Stimulated activated CD8-positive, alpha-beta memory T cell treated with anti-CD3 and anti-CD28 coated beads, Interleukin-4, amount 100 ng/mL, for 24 hours (primary cell): Measurements from ENCODE around the gene ARHGAP24.

ENCODE experiments used
- DNase-seq: peaks from one replicate; pipeline ENCODE4 v3.0.0-alpha.2; 2020; ENCODE audit warnings: low read depth

The ARHGAP24 gene

DNA sequence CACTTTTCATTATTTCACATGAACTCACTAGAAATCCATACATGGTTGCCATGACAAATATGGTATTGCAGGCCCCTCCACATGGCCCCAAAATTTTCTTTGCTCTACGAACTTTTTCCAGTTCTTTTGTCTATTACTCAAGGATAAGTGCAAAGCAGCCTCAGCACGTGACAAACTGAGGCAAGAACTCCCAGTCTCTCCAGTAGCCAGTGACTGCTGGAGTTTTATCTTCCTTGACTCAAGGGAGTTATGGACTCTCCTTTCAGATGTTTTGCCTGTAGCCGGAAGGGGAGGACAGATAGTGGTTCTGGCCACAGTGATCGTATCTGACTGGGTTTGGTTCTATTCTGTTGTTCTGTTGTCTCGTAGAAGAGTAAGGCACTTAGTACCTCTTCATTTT is 105.5 kb downstream of the ARHGAP24 start:
- no peak for DNase-seq

DNA sequence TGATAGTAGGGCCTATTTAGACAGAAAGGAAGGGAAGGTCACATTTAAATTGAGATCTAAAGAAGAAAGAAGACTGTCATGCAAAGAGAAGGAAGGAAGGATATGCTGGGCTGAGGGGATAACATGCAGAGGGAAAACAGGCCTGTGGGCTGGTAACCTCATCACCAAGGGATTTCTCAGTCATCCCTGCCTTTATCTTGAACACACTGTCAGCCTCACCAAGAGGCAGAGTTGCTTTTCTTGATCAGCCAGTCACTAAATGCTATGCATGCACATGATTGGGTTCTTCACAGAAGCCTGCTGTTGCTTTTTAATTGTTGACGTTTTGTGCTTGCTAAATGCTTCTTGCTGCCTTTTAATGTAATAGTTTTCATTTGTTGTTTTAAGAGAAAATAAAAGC is 113.0 kb downstream of the ARHGAP24 start:
- no peak for DNase-seq

DNA sequence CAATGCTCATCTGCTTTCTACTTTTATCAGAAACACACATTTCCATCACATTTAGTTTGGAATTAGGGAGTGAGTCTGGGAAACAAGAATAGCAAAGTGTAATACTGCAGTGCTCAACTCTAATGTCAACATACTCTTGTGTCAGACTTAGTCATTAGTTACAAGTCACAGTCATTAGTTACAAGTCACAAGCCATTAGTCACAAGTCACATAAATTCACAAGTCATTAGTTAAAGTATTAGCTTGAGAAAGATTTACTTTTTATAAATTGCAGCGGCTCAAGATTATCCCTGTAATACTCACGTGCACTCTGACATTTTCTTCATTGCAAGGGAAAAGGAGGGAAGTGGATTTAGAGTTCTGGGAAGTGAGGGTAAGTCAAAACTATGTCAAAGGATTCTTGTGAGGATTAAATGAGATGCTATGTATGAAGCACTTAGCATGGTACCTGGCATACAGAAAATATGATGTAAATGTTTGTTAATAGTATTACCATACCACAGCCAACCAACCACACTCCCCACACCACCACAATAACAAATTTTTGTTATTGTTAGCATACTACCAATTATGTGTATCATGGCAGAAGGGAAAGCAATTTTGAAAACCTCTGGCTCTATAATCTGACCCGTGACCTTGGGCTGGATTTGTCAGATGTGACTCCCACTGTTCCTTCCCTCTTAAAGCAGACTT is 116.6 kb downstream of the ARHGAP24 start:
- DNase-seq: no peak

DNA sequence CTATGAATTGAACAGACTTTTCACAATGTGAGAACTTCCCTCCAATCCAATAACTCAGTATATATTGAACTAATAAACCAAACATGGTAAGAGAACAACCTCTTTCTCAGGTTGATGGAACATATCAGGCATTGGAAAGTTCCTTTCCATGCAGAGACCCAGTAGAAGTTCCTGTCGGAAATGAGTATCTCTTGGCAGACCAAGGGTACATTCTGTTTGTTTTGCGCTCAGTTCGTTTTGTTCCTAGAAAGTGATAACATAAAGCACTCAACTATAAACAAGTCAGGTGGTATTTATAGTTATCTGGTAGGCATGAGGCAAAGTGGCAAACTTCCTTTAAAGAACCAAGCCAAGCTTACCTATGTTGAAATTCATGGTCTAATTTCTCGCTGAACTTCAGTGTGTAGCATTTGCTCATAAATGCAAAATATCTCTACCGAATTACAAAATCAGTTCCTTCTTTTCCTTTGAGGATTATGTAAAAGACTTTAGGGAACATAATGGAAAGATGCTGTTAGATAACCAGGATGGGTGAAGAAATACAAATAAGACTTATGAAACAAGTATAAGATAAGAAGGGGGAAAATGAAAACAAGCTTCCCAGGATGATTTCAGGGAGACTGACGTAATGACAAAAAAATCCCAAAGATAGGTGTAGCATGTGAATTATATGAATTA is 120.3 kb downstream of the ARHGAP24 start:
- DNase-seq: no peak

- DNase-seq: no peak
Measured at GRCh38 chr4:85595796-85596559, 121.0 kb downstream of the ARHGAP24 start.

GRCh38 chr4:85598936-85599335 is 124.0 kb downstream of the ARHGAP24 start:
- DNase-seq: no peak

DNA sequence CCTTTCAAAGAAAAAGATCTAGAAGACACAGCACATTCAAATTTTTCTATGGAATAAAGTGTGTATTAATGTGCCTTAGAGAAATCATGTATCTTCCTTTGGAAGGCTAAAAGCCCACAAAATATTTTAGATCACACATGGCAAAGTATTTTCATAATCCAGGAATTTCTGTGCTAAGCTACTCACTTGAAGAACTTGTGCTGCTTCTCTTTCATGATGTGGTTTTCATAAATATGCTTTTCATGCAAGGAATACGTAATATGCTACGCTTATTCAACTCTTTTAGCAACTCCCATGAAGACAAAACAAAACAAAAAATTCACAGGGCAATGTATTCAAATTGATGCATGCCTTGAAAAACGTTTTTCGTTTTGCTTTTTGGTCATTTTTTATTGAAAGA is 125.6 kb downstream of the ARHGAP24 start:
- no peak for DNase-seq

GRCh38 chr4:85603437-85604336 is 128.7 kb downstream of the ARHGAP24 start:
- DNase-seq: no peak

GRCh38 chr4:85606505-85606904 is 131.6 kb downstream of the ARHGAP24 start:
- no peak for DNase-seq

DNA sequence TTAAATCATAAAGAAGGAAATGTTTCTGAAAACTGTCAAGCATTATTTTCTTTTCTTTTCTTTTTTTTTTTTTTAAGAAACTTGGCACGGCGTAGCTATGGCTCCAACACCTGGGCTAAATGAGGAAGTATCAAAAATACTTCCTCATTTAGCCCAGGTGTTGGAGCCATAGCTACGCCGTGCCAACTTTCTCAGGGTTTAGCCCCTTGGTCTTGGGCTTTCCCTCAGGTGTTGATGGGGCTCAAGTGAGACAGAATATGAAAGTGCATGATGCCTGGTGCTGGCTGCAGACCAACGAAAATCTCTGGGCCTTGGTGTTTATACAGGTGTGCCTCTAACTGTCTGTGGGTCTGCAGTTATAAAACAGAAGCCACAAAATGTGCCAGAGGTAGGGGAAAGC is 132.7 kb downstream of the ARHGAP24 start:
- DNase-seq: no peak

- DNase-seq: no peak
Measured at GRCh38 chr4:85610450-85610849, 135.5 kb downstream of the ARHGAP24 start.

GRCh38 chr4:85611661-85612060 is 136.7 kb downstream of the ARHGAP24 start:
- DNase-seq: no peak

- DNase-seq: no peak
Measured at GRCh38 chr4:85613901-85614300, 139.0 kb downstream of the ARHGAP24 start.

DNA sequence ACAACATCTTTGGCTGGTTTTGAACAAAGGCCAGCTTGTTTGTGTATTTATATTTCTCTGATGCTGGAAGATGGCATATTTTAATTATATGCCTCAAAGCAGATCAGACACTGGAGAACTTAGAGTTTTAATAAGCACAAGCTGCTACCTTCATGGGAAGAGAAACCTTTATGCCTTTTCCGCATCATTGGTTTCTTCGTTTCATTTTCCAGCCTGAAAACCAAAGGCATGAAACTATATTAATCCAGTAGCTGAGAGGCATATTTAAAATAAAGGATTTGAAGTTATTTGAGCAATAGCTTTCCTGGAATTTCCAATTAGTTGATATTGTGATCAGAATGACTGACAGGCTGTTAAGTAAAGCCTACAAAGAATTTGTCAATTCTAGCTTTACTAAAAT is 141.0 kb downstream of the ARHGAP24 start:
- DNase-seq: no peak

DNA sequence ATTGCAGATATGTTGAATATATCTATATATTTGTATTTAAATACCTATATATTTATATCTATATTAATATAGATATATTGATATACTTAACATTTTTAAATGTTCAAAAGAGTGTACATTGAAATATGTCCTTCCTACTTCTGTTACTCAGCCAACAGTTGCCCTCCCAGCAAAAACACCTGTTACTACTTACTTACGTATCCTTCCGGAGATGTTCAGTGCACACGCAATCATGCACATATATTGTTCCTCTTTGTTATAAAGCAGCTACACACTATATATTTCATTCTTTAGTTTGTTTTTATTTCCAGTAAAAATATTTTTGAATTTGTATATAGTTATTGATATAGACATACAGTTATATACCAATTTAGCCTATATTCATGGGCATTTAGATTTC is 142.3 kb downstream of the ARHGAP24 start:
- DNase-seq: no peak

DNA sequence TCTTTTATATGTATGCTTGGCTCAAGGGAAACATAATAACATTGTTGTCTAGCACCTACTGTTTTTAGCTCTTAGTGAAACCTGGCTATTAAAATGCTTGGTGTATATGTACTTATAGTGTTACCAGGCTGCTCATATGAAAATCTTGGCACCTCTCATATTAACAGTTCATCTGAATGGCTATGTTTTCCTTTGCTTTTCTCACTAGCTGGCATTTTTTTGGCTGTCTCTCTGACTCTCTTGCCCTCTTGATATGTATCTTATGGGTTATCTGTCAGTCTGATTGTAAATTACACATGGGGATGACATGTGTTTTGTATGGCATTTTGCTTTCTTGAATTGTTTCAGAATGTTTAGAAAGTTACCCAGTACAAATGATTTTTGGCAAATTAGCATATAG is 158.0 kb downstream of the ARHGAP24 start:
- no peak for DNase-seq

GRCh38 chr4:85637778-85638177 is 162.8 kb downstream of the ARHGAP24 start:
- DNase-seq: no peak

DNA sequence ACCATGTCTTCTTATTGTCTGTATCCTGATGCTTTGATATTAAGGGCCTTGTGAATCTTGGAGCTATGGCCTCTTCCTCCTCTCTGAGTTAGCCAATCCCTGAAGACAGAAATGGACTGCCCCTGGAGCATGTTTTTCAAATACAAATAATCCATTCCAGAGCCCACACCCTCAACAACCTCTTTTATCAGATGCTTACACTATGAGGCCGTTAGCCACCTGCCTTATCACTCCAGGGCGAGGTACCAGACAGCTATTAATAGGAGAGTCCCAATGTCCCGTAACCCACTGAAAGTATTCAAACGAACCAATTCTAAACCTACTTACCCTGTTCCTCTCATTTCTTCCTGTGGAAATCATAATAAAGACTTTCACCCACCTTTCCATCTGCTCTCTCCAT is 165.0 kb downstream of the ARHGAP24 start:
- no peak for DNase-seq

DNA sequence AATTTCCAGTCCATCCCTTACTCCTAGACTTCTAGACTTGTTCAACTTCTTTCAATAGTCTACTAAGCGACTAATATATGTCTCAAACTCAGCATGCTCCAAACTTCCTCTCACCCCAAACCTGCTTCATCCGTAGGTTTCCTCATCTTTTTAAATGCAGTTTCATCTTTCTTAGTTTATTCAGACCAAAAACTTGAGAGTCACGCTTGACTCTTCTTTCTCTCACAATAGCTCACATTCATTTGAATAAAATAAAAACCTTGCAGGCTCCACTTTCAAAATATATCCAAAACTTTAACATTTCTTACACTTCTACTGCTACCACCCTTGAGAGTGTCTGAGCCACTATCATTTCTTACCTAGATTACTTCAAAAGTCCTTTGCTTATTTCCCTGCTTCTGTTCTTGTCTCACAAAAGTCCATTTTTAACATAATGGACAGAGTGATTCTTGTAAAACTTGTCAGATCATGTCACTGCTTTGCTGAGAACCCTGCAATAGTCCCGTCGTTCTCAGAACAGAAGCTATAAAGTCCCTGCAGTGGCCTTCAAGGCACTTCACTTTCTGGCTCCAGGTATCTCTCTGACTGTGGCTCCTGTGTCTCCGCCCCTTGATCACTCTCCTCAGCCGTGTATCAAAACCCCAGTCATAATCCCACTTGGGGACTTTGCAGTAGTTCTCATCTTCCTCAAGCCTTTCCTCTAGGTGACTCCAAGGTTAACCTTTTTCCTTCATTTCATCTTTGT is 167.6 kb downstream of the ARHGAP24 start:
- DNase-seq: no peak

DNA sequence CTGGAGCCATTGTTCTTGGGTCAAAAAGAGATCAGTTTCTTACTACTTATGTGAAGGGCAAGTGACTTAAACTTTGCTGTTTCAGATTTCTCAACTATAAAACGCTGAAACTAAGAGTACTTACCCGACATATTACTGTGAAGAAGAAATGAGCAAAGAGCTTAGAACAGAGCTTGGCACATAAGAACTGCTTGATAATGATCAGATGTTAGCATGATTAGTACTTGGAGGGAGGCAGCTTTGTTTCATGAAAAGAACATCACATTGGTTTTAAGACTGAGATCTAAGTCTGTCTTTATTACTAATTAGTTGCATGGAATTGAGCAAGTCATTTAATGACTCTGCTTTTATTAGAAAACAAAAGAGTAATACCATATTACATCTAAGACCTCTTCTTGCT is 169.1 kb downstream of the ARHGAP24 start:
- DNase-seq: no peak

GRCh38 chr4:85650908-85651307 is 176.0 kb downstream of the ARHGAP24 start:
- DNase-seq: no peak
